T follicular helper cell (primary cell): ENCODE measurements around the gene FITM2.

Experiments
- DNase-seq: peaks from one replicate; pipeline ENCODE4 v3.0.0-alpha.2; 2020; ENCODE audit warnings: low read depth

The FITM2 gene

DNA sequence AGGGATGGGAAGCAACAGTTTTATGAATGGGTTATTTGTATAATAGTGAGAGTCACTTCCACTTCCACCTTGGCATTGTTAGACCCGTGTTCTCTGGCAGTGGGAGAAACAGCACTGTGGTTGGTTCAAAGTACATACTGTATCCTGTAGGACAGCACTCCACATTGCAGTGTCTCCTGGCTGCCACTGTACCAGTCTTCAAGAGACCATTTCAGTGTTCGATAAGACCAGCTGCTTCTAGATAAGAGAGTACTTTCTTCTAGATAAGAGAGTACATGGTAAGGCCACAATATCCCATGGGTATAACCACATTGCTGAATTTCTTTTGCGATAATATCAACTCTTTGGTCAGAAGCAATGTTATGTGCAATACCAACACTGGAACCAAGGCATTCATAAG, 28.8 kb downstream of the FITM2 start:
- DNase-seq, result no peak

DNA sequence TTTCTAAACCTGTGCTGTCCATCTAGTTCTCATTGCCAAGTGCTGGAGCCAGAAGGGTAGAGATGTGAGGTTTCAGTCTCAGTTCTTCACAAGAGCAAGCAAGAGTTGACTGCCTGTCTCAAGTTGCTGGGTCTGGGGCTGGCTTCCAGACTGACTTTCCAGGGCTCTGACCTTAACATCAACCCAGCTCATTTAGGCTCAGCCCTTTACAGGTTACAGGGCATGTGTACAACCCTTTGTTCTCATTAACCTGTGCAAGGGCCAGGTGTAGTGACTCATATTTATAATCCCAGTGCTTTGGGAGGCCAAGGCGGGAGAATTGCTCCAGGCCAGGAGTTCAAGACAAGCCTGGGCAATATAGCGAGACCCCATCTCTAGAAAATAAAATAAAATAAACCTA, 30.6 kb downstream of the FITM2 start:
- no peak for DNase-seq

DNA sequence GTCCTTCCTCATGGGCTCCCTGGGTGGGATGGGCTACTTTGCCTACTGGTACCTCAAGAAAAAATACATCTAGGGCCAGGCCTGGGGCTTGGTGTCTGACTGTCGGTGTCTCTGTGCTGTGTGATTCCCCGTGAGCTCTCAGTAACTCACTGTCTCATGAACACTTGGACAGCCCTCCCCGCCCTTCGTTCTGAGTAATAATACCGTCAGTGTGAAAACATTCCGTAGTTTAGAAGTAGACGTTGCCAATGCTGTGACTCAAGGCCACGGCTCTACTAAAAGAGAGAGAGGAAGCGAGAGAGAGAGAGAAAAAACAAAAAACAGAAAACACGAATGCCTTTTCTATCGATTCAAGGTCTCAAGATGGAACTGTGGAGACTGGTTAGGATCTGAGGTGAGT, 31.8 kb downstream of the FITM2 start:
- DNase-seq, result no peak

DNA sequence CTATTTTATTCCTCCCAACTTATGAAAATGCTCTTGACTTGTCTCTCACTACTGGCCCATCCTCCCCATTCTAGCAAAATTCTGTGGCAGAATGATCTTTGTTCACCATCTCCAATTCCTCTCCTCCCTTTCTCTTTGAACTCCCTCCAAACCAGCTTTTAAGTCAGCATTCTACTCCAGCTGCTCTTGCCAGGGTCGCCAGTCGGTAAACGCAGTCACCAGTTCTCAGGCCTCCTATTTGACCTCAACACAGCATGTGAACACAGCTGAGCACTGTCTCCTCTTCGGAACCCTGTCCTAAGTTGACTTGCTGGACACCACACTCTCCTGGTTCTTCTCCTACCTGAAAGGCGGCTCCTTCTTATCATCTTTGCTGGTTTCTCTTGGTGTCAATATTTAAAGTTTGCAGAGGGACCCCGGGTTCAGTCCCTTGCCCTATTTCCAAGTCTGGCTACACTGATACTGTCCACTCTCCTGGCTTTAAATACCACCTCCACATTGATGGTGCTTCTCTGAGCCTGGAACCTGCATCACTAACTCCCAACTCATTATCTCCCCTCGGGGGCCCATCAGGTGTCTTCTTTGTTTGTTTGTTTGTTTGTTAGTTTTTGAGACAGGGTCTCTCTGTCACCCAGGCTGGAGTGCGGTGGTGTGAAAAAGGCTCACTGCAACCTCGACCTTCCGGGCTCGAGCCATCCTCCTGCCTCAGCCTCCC, 36.5 kb downstream of the FITM2 start:
- no peak for DNase-seq

DNA sequence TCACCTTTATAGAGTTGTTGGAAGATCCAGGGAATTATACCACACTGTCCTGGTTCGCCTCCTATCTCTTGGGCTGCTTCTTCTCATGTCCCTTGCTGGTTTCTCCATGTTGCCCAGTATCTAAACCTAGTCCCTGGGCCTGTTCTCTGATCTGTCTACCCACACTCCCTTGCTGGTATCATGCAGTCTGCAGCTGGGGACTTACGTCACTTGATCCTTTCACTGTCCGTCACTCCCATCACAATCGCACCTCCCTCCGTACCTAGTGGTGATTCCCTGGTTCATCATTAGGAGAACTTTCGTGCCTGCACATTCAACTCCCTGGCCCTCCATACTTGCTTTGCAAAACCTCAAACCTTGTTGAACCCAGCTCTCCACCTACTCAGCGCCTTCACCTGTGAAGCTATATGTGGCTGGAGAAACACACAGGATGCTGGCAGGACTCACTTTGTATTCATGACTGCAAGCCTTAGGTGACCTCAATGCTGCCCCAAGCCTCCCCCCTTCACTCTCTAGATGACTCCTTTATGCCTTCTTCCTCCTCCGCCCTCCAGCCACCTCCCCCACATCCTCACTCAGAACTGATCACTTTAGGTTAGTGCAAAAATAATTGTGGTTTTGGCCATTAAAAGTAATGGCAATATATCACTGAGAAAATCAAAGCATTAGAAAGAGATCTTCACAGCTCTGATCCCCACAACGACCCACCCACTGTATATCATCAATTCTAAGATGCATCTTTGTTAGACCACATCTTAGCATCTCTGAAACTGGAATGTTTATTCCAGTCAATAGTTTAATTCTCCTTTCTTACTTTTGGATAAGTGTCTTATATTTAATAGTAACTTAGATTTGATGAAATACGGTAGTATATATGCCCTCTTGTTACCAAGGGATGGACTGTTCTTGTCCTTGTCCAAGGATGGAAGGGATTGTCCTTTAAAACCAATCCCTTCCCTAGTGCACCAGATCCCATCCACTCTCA, 37.5 kb downstream of the FITM2 start:
- no peak for DNase-seq

DNA sequence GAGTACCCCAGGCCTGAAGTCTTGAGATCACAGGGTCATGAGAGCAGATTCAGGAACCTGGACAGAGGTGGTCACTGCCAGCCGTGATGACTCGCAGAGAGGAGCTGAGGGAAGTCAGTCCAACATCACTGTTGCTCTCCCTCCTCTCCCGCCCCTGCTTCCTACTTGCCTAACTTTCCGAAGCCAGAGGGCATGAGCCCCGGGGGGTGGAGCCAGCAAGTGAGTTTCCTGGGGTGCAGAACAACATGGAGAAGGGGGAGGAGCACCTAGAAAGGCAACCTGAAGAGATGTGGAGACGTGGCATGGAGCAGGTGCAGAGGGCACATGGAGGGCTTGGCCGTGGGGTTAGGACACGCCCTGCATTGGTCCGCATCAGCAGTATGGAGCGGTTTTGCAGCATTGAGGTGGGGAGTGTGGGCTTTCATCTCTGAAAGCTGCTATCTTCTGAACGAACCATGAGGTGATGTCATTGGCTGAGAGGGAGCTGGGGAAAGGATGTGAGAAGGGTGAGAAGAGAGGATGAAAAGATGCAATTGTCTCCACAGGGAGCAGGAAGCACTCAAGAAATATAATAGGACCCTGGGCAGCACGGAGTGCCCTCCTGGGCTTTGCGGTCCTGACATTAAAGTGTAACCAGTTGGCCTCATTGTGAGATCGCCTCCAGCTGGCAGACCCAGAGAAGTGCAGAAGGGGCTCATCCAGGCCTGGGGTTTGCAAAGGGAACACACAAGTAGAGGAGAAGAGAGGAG, 38.9 kb downstream of the FITM2 start:
- DNase-seq, result no peak

DNA sequence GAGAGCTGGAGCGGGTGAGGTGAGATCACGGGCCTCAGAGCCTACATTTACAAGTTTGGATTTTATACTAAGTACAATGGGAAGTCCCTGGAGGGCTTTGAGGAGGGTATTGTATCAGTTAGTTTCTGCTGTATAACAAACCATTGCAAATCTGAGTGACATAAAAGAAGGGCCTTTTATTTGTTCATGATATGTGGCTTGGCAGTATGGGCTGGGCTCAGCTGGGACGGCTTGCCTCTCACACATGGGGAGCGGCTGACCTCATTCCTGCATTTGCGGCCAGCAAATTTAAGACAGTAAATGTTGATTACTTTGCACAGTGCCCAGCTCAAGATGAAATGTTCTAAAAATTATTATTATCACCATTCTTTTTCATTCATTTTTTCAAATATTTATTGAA, 42.2 kb downstream of the FITM2 start:
- DNase-seq, result no peak

DNA sequence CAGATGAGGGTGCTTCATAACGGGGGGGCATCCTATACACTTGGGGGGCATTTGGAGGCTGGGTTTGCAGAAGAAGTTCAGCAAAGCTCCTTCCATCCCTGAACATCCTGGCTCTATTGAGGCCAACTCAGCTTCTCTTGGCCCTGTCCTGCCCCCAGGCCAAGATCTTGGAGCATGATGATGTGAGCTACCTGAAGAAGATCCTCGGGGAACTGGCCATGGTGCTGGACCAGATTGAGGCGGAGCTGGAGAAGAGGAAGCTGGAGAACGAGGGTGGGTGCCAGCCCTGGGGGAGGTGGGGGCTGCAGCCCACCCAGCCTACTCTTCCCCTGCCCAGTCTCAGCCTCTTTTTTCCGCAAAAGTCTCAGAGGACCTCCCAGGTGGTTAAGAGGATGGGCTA, 46.7 kb downstream of the FITM2 start:
- DNase-seq, result no peak

DNA sequence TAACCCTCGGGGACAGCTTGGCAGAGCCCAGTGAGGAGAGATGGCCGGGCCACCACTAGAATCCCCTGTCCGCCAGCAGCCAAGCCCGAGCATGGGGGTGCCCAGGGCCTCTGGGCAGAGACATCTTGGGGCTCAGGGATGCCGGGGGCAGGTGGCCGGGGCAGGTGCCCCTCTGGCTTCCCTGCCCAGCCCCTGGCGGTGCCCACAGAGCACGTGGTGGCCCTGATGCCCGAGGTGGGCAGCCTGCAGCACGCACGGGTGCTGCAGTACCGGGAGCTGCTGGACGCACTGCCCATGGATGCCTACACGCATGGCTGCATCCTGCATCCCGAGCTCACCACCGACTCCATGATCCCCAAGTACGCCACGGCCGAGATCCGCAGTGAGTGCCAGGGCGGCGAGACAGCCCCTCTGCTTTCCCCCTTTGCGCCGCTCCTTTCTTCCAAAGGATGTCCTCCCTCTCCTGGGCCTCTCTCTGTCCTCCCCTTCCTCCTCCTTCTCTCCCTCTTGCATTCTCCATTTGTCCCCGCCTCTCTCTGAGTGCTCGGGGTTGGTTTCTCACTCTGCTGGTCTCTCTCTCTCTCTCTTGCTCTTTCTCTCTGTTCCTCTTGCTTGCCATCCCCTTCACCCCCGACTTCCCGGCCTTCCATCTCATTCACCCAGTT, 52.6 kb downstream of the FITM2 start:
- DNase-seq, result no peak

DNA sequence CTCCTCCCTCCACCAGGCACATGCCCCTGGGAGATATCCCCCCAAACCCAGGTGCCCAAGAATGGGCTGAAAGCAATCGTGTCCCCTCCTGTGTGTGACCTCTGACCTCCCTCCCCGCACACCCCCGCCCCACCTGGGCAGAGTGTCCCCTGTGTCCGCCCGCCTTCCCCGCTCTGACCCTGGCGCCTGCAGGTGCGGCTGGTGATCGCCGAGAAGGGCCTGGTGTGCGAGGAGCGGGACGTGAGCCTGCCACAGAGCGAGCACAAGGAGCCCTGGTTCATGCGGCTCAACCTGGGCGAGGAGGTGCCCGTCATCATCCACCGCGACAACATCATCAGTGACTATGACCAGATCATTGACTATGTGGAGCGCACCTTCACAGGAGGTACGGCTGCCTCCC, 54.0 kb downstream of the FITM2 start:
- DNase-seq, result no peak

DNA sequence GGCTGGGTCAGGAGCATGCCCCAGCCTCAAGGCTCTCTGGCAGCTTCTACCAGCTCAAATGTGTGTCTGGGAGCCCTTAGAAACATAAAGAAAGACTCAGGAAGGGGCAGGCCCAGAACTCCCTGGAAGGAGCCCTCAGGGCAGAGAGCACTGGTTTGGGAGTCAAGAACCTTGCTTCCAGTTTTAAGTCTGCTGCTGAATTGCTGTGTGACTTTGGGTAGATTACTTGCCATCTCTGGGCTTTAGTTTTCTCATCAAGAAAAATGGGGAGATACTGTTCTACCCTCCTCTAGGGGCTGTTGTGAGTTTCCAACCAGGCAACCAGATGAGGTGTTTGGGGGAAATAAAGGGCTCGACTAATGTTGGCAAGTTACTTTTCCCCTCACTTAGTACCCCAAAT, 55.1 kb downstream of the FITM2 start:
- no peak for DNase-seq

DNA sequence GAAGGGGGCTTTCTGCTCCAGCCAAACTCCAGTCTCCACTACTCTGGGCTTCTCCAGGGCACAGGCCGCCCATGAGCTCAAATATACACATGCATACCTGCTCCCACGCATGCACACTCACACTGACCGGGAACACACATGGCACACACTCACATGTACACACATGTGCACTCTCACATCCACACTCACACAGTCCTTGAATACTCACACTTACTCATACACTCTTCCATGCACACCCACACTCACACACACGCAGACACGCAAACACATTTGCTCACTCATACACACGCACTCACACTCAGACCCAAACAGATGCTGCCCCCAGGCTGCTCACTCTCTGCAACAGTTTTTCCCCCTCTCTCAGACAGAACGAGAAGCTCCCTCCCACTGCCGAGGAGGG, 56.9 kb downstream of the FITM2 start:
- DNase-seq, result no peak

DNA sequence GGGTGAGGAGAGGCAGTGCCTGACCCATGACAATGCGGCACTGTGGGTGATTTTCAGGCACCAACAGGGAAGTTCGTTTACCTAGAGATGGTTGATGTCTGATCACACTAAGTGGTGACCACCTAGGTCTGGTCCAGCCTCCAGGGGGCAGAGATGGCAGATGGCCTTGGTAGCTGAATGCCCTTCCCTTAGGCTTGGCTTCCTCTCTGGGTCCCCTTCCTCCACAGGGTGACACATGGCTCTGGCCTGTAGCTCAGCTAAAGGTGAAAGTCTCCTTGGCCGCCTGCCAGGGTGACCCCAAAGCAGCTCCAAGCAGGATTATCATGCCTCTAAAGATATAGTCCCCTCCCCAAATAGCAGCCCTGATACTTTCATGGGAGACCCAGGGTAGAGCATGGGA, 57.5 kb downstream of the FITM2 start:
- no peak for DNase-seq
